ENCODE results near the gene PCOLCE2.

DNA sequence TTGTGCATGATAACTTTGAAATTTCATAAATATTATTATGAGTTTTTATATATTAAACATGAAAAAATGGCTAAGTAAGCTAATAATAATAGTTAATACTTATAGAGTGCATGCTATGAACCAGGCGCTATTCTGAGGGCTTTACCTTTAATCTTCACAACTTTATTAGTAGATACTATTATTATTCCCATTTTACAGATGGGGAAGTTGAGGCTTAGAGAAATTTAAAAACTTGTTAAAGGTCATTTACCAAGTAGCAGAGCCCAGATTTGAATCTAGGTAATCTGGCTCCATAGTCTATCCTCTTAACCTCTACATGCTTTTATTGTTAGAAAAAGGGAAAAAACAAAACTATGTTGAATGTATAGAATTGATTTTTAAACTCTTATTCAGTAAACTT lies 104.7 kb downstream of the PCOLCE2 start:
- TF ChIP-seq CTCF (IDR thresholded peaks at IDR 0.05), result no peak
- no peak for TF ChIP-seq EP300 (IDR thresholded peaks at IDR 0.05)

Measured in ovary (tissue), 3 donors.